Mesothelial cell of epicardium (in vitro differentiated cells): ENCODE measurements around the gene LRP1-AS. TPM values are rescaled to one million over a fixed set of nuclear protein-coding genes. Genes with fewer than 3 reads are reported as not detected.

Experiments used
- DNase-seq, 2 experiments: peaks; one replicate each; pipeline ENCODE4 v3.0.0; 2021; ENCODE audit warnings: low spot score in 2 of 2; ENCODE audit not compliant: unreplicated experiment in 2 of 2
- H3K27ac Mint-ChIP-seq: 2 replicates; pipeline ENCODE4 v1.8.0; 2021; ENCODE audit warnings: mixed read lengths
- H3K27me3 Mint-ChIP-seq: 2 replicates; pipeline ENCODE4 v1.8.0; 2021; ENCODE audit warnings: low read depth, mixed read lengths
- H3K36me3 Mint-ChIP-seq: 2 replicates; pipeline ENCODE4 v1.8.0; 2021; ENCODE audit warnings: mixed read lengths
- H3K4me1 Mint-ChIP-seq: 2 replicates; pipeline ENCODE4 v1.8.0; 2021; ENCODE audit warnings: mixed read lengths
- H3K4me3 Mint-ChIP-seq: 2 replicates; pipeline ENCODE4 v1.8.0; 2021; ENCODE audit warnings: mild to moderate bottlenecking, moderate library complexity, mixed read lengths
- H3K9me3 Mint-ChIP-seq: 2 replicates; pipeline ENCODE4 v1.8.0; 2021; ENCODE audit warnings: mixed read lengths
- CTCF ChIP-seq: fragments of 200-600 bp; sonication (generic); IDR thresholded peaks from one replicate; pipeline ENCODE4 v1.5.0; 2021; ENCODE audit warnings: antibody characterized with exemption; ENCODE audit not compliant: unreplicated experiment
- total RNA-seq: library from RNA; stranded (reverse); gene quantifications from 3 replicates; pipeline ENCODE4 v1.2.1, GENCODE V29; 2021

The LRP1-AS gene
- total RNA-seq, 1 donor from 2014 or later = not detected

GRCh38 chr12:57194253-57194652 is 46.8 kb upstream of the LRP1-AS start:
- Mint-ChIP-seq H3K4me3 (no peak overlapping the region), H3K4me1 (no peaks in the 10 kb centered on the region), H3K27ac (no peak overlapping the region), H3K27me3 (no peaks in the 10 kb centered on the region), H3K36me3 (peaks cover 45% of the 10 kb centered on the region), H3K9me3 (no peaks in the 10 kb centered on the region)
- TF ChIP-seq CTCF = no peak
- DNase-seq = no peak

GRCh38 chr12:57193706-57194245 is 46.4 kb upstream of the LRP1-AS start:
- H3K4me3 Mint-ChIP-seq = no peak overlapping the region
- peaks cover 47% of the 10 kb centered on the region for H3K36me3 Mint-ChIP-seq
- no peak for DNase-seq
- no peak overlapping the region for H3K27ac Mint-ChIP-seq
- no peak for TF ChIP-seq CTCF
- no peaks in the 10 kb centered on the region for H3K27me3 Mint-ChIP-seq
- no peaks in the 10 kb centered on the region for H3K4me1 Mint-ChIP-seq
- no peaks in the 10 kb centered on the region for H3K9me3 Mint-ChIP-seq

GRCh38 chr12:57192920-57193319 is 45.5 kb upstream of the LRP1-AS start:
- TF ChIP-seq CTCF = no peak
- Mint-ChIP-seq H3K27ac (no peak overlapping the region), H3K4me1 (no peaks in the 10 kb centered on the region), H3K4me3 (no peak overlapping the region), H3K27me3 (no peaks in the 10 kb centered on the region), H3K9me3 (no peaks in the 10 kb centered on the region), H3K36me3 (peaks cover 46% of the 10 kb centered on the region)
- no peak for DNase-seq

- Mint-ChIP-seq H3K9me3 (no peaks in the 10 kb centered on the region), H3K4me1 (no peaks in the 10 kb centered on the region), H3K4me3 (no peak overlapping the region), H3K27me3 (no peaks in the 10 kb centered on the region), H3K27ac (no peak overlapping the region), H3K36me3 (peaks cover 47% of the 10 kb centered on the region)
- no peak for DNase-seq
- TF ChIP-seq CTCF = no peak
These were observed 44.0 kb upstream of the LRP1-AS start for GRCh38 chr12:57191410-57191809.

- Mint-ChIP-seq H3K9me3 (no peaks in the 10 kb centered on the region), H3K4me3 (no peak overlapping the region), H3K27ac (no peak overlapping the region), H3K36me3 (peaks cover 45% of the 10 kb centered on the region), H3K27me3 (no peaks in the 10 kb centered on the region), H3K4me1 (no peaks in the 10 kb centered on the region)
- TF ChIP-seq CTCF = no peak
- DNase-seq = no peak
These were observed 43.4 kb upstream of the LRP1-AS start for GRCh38 chr12:57190821-57191220.

GRCh38 chr12:57190037-57190436 is 42.6 kb upstream of the LRP1-AS start:
- H3K27ac Mint-ChIP-seq = no peak overlapping the region

More at GRCh38 chr12:57190037-57190436, 42.6 kb upstream of the LRP1-AS start:
- Mint-ChIP-seq H3K9me3 (no peaks in the 10 kb centered on the region), H3K36me3 (peaks cover 40% of the 10 kb centered on the region), H3K27me3 (no peaks in the 10 kb centered on the region), H3K4me3 (no peak overlapping the region), H3K4me1 (no peaks in the 10 kb centered on the region)
- no peak for DNase-seq
- TF ChIP-seq CTCF = no peak
